RPMI7951 (cell line): ENCODE data around the gene SLC66A2. TPM values are rescaled to one million over a fixed set of nuclear protein-coding genes. Genes with fewer than 3 reads are reported as not detected.
"Not testable (repeated sequence)": the region's sequence is repeated elsewhere in the genome, so short reads cannot be mapped to it uniquely, and the experiment has no call there.

Experiments used
- DNase-seq: peaks from one replicate; pipeline ENCODE4 v3.0.0-alpha.2; 2012; ENCODE audit warnings: low read depth
- total RNA-seq: library from RNA; depleted of rRNA; stranded (reverse); fragments of >200 nt; shearing (Covaris generic); gene quantifications from 2 replicates; pipeline ENCODE4 v1.2.3, GENCODE V29; 2014; rRNA removed

Gene SLC66A2
- total RNA-seq = 15.4 and 19.6 TPM in 2 replicates

DNA sequence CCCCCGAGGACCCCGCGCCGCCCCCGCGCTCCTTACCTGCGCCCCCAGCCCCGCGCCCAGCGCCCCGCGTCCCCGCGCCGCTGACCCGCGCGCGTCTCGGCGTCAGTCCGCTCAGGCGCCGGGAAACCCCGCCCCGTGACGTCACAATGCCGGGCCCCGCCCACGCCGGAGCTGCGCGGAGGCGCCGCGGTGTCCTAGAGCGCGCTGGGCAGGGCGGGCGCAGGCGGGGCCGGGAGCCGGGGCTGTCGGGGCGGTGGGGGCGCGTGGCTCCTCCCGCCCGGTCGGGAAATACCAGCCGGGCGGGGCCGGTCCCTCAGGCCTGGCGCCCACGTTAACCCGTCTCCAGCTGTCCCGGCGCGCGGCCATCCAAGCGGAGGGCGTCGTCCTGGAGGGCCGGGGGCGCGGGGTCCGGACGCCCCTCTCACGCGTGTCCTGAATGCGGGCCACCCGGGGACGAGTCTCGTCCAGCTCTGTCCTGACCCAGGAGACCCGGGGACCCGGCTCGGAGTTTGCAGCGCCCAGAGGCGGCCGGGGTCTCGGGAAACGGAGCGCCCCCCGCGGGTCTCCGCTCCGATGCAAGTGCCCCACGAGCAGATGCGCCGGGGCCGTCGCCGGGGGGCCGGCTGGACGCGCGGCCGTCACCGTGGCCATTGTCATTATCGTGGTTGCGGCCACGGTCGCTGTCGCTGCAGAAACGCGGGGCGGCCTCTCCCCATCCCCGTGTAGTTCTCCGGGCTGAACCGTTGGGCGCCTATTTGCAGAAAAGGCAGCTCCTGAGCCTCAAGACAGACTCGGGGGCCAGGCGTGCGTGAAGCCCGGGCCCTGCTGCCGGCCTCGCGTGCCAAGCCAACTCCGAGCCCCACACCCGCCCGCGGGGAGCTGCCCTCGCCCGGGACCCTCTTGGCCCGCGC lies at the start of gene SLC66A2:
Gene SLC66A2, minus strand, starts transcription at position 109 of the 911 bp plus-strand sequence. CDS start 727 bp downstream, outside the sequence.
- peak; percentile 78 for DNase-seq

- DNase-seq = no peak
These were observed 49.4 kb upstream of the SLC66A2 start for GRCh38 chr18:80000877-80001276.

DNA sequence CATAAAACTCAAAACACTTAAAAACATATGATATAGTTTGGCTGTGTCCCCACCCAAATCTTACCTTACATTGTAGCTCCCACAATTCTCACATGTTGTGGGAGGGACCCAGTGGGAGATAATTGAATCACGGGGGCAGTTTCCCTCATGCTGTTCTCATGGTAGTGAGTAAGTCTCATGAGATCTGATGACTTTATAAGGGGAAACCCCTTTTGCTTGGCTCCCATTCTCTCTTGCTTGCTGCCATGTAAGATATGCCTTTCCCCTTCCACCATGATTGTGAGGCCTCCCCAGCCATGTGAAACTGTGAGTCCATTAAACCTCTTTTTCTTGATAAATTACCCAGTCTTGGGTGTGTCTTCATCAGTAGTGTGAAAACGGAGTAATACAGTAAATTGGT lies 48.2 kb upstream of the SLC66A2 start:
- not testable (repeated sequence) for DNase-seq

DNA sequence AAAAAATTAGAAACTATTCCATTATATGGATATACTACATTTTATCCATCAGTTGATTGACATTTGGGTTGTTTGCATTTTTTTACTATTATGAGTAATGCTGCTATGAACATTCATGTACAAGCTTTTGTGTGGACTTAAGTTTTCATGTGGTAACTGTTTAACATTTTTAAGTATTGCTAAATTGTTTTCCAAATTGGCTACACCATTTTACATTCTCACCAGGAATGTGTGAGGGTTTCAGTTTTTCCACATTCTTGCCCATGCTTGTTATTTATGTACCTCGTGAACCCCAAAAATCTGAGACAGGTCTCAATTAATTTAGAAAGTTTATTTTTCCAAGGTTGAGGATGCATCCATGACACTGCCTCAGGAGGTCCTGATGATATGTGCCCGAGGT lies 40.0 kb upstream of the SLC66A2 start:
- no peak for DNase-seq

GRCh38 chr18:79989195-79989497 lies 37.7 kb upstream of the SLC66A2 start:
- DNase-seq = no peak

DNA sequence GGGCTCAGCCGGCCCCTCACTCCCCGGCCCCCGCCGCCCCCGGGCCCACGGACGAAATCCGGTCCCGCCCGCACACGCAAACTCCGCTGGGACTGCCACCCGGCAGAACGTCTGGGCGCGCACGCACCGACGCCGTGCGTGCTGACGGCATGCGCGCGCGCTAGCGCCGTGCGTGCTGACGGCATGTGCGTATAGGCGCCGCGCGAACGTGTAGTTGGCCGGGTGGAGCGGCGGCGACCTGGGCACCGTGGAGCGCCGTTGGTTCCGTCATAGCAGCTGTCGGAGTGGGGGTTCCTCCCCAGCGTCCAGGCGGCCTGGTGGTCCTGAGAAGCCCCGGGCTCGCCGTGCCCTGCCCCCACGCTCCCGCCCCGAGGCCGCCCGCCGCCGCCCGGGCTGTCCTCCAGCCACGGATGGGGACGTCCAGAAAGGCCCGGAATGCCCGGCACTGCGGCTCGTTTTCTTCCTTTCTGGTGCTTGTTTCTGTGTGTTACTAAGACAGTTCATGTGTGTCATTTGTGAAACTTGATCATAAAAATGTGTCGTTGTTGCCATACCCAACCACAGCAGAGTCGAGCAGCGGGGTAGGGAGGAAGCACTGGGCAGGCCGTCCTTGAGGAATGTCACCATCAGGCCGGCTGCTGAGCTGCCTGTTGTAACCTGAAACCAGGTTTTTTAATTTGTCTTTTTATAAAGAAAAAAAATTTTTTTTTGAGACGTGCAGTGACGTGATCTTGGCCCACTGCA lies 37.2 kb upstream of the SLC66A2 start, which contains the start of gene TXNL4A:
Gene TXNL4A, minus strand, starts transcription at position 113 of the 744 bp plus-strand sequence. CDS start 171 bp downstream, outside the sequence.
- DNase-seq = peak; percentile 81

DNA sequence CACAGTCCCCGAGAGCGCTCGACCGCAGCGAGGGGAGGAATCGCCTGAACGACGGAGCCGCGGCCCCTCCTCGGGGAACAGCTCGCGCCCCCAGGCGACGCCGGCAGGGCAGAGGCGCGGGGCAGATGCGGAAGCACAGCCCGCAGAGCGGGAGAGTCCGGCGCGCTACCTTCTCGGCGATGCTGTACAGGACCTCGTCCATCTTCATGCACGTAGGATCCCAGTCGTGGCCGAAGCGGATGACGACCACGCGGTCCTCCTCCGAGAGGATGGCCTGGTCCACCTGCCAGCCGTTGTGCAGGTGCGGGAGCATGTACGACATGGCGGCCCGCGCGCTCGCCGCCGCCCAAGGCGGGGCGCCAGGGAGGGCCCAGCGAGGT lies 36.6 kb upstream of the SLC66A2 start:
- DNase-seq = peak; percentile 33

DNA sequence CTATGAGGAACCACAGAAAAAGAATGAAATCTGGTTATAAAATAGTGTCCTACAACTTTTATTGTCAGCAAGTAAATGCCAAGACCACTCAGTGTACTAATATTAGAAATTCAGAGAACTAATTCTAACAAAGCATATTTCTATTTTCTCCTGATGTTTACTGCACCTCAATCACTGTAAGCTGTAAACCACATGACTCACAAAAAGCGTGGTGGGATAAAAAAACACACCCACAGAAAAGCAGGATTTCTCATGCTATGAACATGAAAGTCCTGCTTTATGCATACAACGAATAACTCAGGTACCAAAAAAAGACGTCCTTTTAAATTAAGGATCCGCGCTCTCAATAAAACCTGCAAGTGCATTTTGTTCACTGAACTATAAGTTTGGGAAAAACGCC lies 36.1 kb upstream of the SLC66A2 start:
- DNase-seq = peak; percentile 20

DNA sequence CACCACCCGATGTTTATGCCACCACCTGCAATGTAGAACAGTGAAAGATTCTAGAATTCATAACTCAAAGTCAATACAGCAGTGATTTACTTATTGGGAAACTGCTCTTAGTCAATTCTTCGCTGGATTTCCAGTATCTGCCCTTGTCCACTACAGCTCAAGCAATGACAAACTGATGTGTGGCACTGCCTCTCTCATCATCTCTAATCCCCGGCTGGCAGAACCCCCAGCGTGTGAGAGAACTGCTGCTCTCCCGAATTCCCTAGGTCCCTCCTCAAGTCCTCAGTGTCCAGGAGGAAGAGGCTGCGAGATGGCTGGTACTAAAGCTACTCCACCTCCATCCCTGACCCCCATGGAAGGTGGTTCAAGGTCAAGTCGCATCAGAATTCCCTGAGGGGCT lies 35.3 kb upstream of the SLC66A2 start:
- DNase-seq = no peak

DNA sequence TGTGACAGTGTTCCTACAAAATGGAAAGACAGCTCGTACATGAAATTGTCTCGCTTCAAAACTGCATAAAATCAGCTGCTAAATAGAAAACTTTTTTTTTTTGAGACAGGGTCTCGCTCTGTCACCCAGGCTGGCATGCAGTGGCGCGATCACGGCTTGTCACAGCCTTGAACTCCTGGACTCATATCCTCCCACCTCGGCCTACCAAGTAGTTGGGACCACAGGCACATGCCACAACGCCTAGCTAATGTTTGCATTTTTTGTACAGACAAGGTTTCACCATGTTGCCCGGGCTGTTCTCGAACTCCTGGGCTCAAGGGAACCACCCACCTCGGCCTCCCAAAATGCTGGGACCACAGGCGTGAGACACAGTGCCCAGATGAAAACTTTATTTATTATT lies 33.7 kb upstream of the SLC66A2 start:
- no peak for DNase-seq

GRCh38 chr18:79983793-79984192 lies 32.3 kb upstream of the SLC66A2 start:
- DNase-seq = no peak

GRCh38 chr18:79983253-79983652 lies 31.8 kb upstream of the SLC66A2 start:
- DNase-seq = no peak

DNA sequence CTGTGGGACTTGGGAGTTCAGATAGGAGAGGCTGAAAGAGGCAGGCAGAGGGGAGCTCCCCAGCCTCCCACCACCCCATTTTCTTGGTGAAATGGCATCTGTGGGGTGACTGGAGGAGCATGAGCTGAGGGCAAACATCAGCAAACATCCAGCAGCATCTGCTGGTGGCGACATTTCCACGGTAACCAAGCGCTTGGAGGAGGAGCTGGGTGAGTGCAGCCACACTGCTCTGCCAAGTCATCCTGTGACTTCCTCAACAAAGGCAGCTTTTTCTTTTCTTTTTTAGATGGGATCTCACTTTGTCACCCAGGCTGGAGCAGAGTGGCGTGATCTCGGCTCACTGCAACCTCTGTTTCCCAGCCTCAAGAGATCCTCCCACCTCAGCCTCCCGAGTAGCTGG lies 31.3 kb upstream of the SLC66A2 start:
- no peak for DNase-seq

GRCh38 chr18:79980585-79980984 lies 29.1 kb upstream of the SLC66A2 start:
- no peak for DNase-seq

- DNase-seq = no peak
These were observed 28.4 kb upstream of the SLC66A2 start for GRCh38 chr18:79979843-79980242.

DNA sequence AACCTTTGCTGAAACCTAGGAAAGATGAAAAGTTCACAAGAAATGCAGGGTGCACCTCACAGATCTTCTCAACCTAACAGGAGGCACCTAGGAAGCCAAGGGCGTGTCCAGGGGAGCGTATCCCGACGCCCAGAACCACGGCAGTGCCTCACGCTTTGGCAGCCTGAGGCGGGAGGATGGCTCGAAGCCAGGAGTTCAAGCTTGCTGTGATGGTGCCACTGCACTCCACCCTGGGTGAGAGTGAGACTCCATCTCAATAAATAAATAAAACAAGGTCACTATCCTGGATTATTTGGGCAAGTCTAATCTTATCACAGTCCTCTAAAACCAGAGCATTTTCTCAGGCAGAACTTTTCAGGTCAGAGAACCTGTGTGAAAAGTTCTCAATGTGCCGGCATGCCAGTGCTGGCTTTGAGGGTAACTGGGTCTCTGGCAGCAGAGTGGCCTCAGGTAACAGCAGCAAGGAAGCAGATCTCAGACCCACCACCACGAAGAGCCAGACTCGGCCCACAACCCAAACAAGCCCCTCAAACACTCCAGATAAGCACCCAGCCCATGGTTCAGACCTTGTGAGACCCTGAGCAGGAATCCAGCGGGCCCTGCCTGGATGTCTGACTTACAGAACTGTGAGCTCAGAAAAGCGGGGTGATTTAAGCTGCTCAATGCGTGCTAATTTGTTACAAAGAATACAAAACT lies 24.7 kb upstream of the SLC66A2 start:
- no peak for DNase-seq

- DNase-seq = no peak
These were observed 23.6 kb upstream of the SLC66A2 start for GRCh38 chr18:79975043-79975442.

DNA sequence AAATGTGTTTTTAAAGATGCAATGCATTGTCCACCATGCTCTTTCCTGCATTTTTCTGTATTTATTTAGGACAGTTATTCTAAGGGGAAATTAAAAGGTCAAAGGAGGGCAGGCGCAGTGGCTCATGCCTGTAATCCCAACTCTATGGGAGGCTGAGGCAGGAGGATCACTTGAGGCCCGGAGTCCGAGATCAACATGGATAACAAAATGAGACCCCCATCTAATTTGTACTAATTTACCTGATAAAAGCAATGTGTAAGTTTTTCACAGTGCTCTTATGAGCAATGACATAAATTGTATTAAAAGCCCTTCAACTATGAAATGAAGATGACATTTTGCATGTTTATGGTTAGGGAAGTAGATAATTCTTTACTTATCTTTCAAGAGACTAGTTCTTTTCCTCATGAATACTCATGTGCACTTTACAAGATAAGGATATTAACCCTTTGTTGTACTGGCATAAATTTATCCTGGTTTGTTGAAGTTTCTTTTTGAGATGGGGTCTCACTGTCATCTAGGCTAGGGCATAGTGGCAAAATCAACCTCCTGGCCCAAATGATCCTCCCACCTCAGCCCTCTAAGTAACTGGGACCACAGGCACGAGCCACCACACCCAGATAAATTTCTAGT lies 22.7 kb upstream of the SLC66A2 start:
- no peak for DNase-seq

DNA sequence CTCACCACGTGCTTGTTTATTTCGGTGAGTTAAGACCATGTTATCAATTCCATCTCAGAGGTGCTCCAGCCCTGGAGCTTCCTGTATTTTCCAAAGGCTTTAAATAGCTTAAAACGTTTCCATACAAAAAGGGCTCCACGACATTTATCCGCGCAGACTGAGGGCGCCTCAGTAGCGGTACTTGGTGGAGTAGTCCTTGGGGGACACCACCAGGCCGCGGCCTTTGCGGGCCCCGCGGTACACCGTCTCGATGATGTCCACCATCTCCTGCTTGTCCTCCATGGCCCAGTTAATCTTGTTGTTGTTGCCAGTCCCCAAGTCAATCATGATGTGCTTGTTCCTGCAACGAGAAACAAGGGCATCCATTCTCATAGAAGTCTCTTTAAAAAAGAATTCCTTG lies 22.1 kb upstream of the SLC66A2 start:
- DNase-seq = no peak

- no peak for DNase-seq
These were observed 21.3 kb upstream of the SLC66A2 start for GRCh38 chr18:79972720-79973119.

DNA sequence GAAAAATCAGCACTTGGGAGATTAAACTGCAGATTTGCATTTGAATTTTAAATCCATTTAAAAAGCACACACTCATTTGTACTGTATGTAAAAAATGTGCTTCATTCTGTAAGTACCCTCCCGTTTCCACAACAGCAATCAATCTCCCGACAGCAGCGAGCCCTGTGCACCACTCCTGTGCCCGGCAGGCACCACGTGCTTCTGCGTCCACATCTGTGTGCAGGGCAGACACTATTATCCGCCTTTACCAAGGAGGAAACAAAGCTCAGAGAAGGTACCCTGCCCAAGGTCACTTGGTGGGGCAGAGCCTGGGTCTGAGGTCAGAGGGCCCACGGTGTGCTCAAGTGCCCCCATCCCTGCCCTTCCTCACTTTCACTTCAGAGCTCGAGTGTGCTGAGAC lies 20.5 kb upstream of the SLC66A2 start:
- no peak for DNase-seq
